ENCODE results near the gene C1QTNF9. TPM values are rescaled to one million over a fixed set of nuclear protein-coding genes. Genes with fewer than 3 reads are reported as not detected.
"Not testable (repeated sequence)": the region's sequence is repeated elsewhere in the genome, so short reads cannot be mapped to it uniquely, and the experiment has no call there.

The C1QTNF9 gene
- total RNA-seq, 3 donors from 2014 or later, result 0.38 to 0.54 TPM; not detected in 1

DNA sequence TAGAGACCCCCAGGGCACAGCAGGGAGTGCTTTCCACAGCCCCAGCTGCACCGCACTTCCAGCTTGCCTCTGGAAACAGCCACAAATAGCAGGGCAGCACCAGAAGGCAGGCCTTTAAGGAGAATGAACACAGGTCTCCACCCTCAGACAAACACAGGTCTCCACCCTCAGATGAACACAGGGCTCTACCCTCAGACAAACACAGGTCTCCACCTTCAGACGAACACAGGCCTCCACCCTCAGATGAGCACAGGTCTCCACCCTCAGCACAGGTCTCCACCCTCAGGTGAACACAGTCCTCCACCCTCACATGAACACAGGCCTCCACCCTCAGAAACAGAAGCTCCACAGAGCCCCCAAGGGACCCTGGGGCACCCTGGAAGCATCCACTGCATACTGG is 51.7 kb downstream of the C1QTNF9 start:
- H3K4me3 ChIP-seq, result no peak overlapping the region
- H3K36me3 ChIP-seq (ENCODE audit: low read depth), result no peaks in the 10 kb centered on the region
- intact Hi-C loops (cut with DNase I, micrococcal nuclease), result no loop called here
- ATAC-seq (peak; percentile 88), DNase-seq (peak in 2 of 3 donors; percentile 32 to 53)
- H3K4me1 ChIP-seq (ENCODE audit: low read depth), result peaks cover 6% of the 10 kb centered on the region
- H3K9me3 ChIP-seq, result no peaks in the 10 kb centered on the region
- TF ChIP-seq, protein P1, sequence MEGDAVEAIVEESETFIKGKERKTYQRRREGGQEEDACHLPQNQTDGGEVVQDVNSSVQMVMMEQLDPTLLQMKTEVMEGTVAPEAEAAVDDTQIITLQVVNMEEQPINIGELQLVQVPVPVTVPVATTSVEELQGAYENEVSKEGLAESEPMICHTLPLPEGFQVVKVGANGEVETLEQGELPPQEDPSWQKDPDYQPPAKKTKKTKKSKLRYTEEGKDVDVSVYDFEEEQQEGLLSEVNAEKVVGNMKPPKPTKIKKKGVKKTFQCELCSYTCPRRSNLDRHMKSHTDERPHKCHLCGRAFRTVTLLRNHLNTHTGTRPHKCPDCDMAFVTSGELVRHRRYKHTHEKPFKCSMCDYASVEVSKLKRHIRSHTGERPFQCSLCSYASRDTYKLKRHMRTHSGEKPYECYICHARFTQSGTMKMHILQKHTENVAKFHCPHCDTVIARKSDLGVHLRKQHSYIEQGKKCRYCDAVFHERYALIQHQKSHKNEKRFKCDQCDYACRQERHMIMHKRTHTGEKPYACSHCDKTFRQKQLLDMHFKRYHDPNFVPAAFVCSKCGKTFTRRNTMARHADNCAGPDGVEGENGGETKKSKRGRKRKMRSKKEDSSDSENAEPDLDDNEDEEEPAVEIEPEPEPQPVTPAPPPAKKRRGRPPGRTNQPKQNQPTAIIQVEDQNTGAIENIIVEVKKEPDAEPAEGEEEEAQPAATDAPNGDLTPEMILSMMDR (IDR thresholded peaks at IDR 0.05), result no peak

DNA sequence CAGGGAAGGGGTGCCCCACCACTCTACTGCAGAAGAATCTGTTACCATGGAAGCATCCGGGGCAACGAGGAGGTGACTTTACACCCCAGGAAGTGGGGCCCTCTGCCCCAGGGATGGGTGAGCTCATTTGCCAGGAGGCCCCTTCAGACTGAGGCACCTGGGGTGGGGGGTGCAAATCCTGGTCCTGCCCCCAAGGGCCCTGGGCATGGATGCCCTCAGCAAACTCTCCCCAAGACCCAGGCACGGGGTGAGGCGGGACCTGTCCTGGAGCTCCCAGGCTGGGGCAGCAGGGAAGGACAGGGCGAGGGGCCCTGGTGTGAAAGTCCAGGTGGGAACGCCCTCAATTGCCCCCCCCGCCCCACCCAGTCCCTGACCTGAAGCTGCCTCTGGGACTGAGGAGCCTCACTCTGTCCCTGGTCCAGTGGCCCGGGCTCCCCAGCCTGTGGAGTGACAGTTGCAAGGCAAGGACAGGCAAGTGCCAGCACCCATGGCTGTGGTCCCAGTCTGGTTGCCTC is 52.5 kb downstream of the C1QTNF9 start:
- intact Hi-C loops (cut with DNase I, micrococcal nuclease), result no loop called here
- no peak overlapping the region for H3K4me3 ChIP-seq
- H3K36me3 ChIP-seq (ENCODE audit: low read depth), result no peaks in the 10 kb centered on the region
- H3K9me3 ChIP-seq, result no peaks in the 10 kb centered on the region
- ATAC-seq (no peak), DNase-seq (peak in 1 of 3 donors; percentile 58)
- H3K4me1 ChIP-seq (ENCODE audit: low read depth), result peaks cover 6% of the 10 kb centered on the region
- TF ChIP-seq, protein P1 (IDR thresholded peaks at IDR 0.05), result no peak

DNA sequence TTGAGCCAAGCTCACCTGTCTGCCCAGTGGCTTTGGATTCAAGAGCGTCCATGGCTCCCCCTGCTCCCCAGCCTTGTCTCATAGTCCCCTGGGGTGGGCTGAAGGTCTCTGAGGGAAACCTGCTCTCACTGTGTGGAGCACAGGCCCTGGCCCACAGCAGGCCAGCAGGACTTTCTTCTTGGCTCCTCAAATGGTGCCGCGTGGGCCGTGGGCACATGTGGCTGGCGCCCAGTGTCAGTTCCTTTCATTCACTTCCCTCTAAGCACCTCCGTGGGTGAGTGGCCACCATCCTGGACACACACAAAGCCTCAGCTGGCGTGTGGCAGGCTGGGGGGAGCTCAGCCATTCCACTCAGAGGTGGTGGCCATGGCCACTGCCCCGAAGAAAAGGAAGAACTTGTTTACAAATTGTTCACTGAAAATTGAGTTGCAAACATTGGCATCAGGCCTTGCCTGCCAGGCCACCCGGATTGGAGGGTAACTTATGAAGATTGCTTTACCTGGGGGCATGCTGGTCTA is 53.1 kb downstream of the C1QTNF9 start:
- intact Hi-C loops (cut with DNase I, micrococcal nuclease), result no loop called here
- TF ChIP-seq, protein P1 (IDR thresholded peaks at IDR 0.05), result no peak
- Histone ChIP-seq H3K36me3 (ENCODE audit: low read depth) (no peaks in the 10 kb centered on the region), H3K4me3 (no peak overlapping the region), H3K9me3 (no peaks in the 10 kb centered on the region), H3K4me1 (ENCODE audit: low read depth) (peaks cover 6% of the 10 kb centered on the region)
- ATAC-seq, result no peak
- no peak for DNase-seq

DNA sequence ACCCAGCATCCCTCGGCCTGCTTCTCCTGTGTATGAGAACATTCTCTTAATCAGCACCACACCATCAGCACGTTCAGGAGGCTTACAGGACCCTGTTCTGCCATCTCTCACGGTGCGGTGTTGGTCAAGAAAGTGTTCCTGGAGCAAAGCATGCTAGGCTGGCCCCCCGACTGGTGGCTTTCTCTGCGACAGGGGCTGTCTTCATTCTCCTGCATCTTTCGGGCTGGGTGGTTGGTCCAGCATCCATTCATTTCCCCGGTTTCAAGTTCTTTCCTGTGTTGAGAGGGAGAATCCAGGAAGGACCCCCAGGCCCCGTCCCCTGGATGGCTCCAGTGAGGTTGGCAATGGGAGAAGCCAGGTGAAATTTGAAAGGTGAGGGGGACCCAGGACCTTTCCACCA is 55.8 kb downstream of the C1QTNF9 start:
- no peaks in the 10 kb centered on the region for H3K36me3 ChIP-seq (ENCODE audit: low read depth)
- intact Hi-C loops (cut with DNase I, micrococcal nuclease), result no loop called here

DNA sequence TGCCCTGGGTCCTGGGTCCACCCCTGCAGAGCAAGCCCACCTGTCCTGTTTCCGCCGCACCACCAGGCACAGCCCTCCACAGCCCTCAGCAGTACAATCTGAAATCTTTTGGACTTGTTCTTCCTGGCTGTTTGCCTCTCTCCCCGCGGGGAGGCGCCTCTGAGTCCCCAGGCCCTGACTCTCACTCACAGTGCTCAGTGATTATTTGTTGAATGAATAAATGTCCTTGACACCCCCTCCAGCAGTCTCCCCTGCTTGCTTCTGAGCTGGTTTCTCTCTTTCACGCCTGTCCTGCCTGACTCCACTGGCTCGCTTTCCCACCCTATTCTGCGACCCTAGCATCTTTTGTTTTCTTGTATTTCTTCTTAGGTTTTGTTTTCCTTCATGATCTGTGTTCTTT is 56.9 kb downstream of the C1QTNF9 start:
- ATAC-seq, result not testable (repeated sequence)

More for the DNA sequence above, 55.8 kb downstream of the C1QTNF9 start:
- Histone ChIP-seq H3K9me3 (no peaks in the 10 kb centered on the region), H3K4me3 (no peak overlapping the region), H3K4me1 (ENCODE audit: low read depth) (peaks cover 6% of the 10 kb centered on the region)
- no peak for DNase-seq
- ATAC-seq, result no peak
- TF ChIP-seq, protein P1 (IDR thresholded peaks at IDR 0.05), result no peak

DNA sequence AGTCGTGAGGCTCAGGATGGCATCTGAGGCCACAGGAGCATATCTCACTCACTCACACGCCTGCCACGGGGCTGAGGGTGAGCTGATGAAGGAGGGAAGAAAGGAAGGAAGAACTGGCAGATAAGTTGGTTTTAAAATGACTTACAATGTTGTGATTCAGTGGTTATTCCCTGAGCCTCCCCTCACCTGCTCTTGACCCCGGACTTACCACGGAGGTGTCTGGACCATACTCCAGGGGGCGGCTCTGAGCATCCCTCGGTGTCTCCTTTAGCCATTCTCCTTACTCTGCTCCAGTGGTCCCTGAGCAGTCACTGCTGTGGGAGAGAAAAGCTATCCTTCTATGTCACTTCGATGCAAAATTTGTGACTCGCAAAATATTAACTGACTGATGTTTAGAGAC is 61.9 kb downstream of the C1QTNF9 start:
- H3K36me3 ChIP-seq (ENCODE audit: low read depth); H3K4me1 ChIP-seq (ENCODE audit: low read depth); H3K4me3 ChIP-seq; intact Hi-C loops (cut with DNase I, micrococcal nuclease); ATAC-seq; H3K9me3 ChIP-seq; DNase-seq: not testable (repeated sequence)

More for the DNA sequence above, 56.9 kb downstream of the C1QTNF9 start:
- H3K9me3 ChIP-seq; DNase-seq; H3K4me3 ChIP-seq; H3K36me3 ChIP-seq (ENCODE audit: low read depth); intact Hi-C loops (cut with DNase I, micrococcal nuclease); H3K4me1 ChIP-seq (ENCODE audit: low read depth): not testable (repeated sequence)

Other genes with a start within 250 kb of the C1QTNF9 start
- gene SPATA13, start 148.9 kb upstream of the C1QTNF9 start, total RNA-seq, result 10 to 100 TPM; 35.2 to 59.5 (median 35.6) TPM
- 100 to 1,000 TPM in 2 of 3 donors, 10 to 100 TPM in 1; 88.4 to 156 (median 117) TPM for gene PARP4, start 203.2 kb downstream of the C1QTNF9 start, total RNA-seq